ENCODE measurements around the gene ABCB11.
"Not testable (repeated sequence)": the region's sequence is repeated elsewhere in the genome, so short reads cannot be mapped to it uniquely, and the experiment has no call there.

The ABCB11 gene

GRCh38 chr2:169031202-169031601, at the start of gene ABCB11:
Gene ABCB11 (minus strand): TSS chr2:169031324. CDS start chr2:169018125, 13,199 bp downstream.
- no peak for DNase-seq (ENCODE audit: low spot score)

DNA sequence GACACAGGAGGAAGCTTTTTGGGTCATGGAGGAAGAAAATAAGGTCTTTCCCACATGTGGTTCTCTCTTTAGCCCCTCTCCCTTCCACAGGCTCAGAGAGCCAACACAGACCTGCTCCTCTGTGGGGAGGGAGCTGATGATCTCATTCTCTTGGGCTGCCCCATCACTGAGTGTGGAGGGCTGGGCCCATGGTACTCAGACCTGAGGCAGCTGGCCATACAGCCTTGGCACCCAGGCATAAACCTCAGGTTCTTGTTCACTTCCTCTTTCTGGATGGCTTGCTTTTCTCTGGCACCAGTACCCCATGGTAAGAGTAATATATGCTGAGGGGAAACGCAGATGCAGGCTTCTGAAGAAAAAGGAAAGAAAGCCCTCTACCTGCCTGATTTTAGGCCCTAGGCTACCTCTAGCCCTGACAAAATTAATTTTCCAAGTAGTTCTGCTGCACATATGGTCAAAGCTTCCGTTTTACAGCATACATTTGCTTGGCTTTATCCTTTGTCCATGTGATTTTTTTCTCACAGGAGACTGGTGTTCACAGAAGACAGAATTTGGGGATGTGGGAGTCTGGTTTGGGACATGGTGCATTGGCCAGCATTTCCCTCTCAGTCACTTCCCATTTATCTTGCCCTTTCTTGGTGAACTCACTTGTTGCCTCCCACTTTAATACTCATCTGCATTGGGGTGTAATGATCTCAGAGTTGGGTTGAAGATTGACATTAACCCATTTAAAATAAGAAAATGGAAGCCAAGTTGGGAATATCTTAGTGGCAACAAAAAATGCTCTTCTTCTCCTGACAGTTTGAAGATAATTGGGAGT, 49.3 kb upstream of the ABCB11 start:
- peak; percentile 6 for DNase-seq (ENCODE audit: low spot score)

DNA sequence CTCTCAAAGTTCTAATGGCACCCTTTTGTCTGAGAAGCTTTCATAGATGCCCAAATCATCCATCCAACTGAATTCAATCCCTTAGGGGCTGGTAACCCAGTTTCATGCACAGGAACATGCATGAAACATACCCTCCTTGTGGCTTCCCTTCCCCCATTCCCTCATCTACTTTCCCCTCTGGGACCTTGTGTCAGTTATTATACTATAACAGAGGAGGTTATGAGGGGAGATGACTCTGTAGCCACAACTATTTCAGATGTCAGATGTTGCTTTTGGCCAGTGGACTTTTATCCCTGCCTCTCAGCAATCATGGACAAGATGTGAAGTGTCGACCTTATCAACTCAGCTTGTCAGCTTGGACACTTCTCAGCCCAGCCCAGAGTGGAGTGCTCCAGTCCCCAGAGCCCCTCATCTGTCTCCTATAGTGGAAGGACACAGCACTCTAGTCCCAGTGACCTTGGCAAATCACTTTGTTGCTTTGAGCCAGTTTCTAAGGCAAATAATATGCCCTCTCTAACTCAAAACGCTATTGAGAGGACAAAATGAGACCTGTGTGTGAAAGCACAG, 46.6 kb upstream of the ABCB11 start:
- DNase-seq (ENCODE audit: low spot score): no peak

GRCh38 chr2:169073963-169074751, 43.0 kb upstream of the ABCB11 start:
- DNase-seq (ENCODE audit: low spot score): no peak

DNA sequence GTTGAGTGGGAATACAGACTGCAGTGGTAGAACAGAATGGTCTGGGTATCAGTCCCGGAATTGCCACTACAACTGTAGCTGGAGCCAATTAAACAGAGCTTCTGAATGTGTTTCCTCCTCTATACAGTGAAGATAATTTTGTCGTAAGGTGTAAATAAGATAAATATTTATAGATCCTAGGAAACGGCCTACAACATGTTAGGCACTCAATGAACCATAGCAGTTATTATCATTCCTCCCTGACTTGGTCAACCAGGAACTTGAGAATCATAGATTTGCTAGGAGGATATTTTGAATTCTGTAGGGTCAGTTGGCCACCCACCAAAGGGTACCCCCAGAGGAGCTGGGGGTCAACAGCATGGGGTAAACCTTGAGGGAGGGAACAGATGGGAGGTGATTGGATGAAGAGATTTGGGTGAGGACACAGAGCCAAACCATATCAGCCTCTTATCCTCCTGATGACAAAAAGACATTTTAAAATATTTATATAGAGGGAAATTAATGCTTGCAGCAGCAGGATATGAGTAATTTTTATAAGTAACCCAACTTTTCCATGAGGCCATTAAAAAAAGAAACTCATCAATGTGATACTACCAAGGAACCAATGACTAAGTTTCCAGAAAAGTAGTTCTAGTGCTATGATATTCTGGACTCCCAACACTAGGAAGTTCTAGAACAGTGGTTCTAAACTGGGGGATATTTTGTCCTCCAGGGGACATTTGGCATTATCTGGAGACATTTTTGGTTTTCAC, 42.3 kb upstream of the ABCB11 start:
- no peak for DNase-seq (ENCODE audit: low spot score)

GRCh38 chr2:169072163-169072925, 41.2 kb upstream of the ABCB11 start:
- no peak for DNase-seq (ENCODE audit: low spot score)

- no peak for DNase-seq (ENCODE audit: low spot score)
Measured at GRCh38 chr2:169071455-169071854, 40.3 kb upstream of the ABCB11 start.

DNA sequence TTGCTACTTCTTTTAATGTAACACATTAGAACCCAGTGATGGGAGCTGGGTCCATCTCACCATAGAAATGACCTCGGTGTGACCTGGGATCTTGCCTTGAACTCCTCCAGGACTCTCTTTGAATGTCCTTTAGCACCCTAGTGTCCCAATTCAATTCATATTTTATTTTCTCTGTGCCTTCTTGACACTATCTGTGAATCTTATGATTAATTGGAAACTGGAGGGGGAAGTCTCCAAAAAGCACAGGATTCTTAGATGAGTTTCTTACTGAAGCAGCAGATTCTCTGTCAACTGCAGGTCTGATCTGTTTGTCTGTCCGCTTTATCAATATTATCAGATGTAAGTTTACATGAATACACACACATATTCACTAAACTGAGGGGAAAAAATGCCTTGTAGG, 38.7 kb upstream of the ABCB11 start:
- no peak for DNase-seq (ENCODE audit: low spot score)

- DNase-seq (ENCODE audit: low spot score): no peak
Measured at GRCh38 chr2:169069341-169069740, 38.2 kb upstream of the ABCB11 start, which contains the start of gene DHRS9. Gene DHRS9 (plus strand): TSS chr2:169069563. CDS start chr2:169081582, 12,019 bp downstream.

- no peak for DNase-seq (ENCODE audit: low spot score)
Measured at GRCh38 chr2:169066897-169067296, 35.8 kb upstream of the ABCB11 start.

GRCh38 chr2:169065864-169066517, 34.9 kb upstream of the ABCB11 start:
- DNase-seq (ENCODE audit: low spot score): no peak

DNA sequence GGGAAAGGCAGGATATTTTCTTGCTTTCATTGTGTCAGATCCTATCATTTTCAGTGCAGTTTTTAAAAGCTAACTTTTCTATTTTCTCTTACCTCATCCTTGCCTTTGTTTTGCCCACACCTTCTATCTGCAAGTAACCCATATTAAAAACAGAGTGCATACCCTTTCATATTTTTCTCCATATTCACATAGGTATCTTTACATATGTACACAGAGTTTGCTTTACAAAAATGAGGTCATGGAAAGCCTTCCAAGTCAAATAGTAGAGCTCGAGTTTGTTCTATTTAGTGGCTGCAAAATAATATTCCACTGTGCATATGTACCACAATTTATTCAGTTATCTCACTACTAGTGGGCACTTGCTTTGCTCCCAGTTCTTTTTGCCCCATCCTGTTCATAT, 34.3 kb upstream of the ABCB11 start:
- no peak for DNase-seq (ENCODE audit: low spot score)

GRCh38 chr2:169064199-169064598, 33.1 kb upstream of the ABCB11 start:
- DNase-seq (ENCODE audit: low spot score): not testable (repeated sequence)

GRCh38 chr2:169054575-169054974, 23.5 kb upstream of the ABCB11 start:
- DNase-seq (ENCODE audit: low spot score): not testable (repeated sequence)

GRCh38 chr2:169050476-169051240, 19.5 kb upstream of the ABCB11 start:
- no peak for DNase-seq (ENCODE audit: low spot score)

DNA sequence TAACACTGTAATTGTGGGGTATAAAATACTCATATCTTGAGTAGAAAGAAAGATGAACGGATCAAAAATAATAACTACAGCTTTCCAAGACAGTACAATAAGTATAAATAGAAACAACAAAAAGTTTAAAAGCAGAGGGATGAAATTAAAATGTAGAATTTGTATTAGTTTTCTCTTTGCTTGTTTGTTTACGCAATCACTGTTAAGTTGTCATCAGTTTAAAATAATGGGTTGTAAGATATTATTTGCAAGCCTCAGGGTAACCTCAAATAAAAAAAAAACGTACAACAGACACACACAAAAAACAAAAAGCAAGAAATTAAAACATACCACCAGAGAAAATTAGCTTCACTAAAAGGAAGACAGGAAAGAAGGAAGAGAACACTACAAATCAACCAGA, 18.0 kb upstream of the ABCB11 start:
- DNase-seq (ENCODE audit: low spot score): no peak

DNA sequence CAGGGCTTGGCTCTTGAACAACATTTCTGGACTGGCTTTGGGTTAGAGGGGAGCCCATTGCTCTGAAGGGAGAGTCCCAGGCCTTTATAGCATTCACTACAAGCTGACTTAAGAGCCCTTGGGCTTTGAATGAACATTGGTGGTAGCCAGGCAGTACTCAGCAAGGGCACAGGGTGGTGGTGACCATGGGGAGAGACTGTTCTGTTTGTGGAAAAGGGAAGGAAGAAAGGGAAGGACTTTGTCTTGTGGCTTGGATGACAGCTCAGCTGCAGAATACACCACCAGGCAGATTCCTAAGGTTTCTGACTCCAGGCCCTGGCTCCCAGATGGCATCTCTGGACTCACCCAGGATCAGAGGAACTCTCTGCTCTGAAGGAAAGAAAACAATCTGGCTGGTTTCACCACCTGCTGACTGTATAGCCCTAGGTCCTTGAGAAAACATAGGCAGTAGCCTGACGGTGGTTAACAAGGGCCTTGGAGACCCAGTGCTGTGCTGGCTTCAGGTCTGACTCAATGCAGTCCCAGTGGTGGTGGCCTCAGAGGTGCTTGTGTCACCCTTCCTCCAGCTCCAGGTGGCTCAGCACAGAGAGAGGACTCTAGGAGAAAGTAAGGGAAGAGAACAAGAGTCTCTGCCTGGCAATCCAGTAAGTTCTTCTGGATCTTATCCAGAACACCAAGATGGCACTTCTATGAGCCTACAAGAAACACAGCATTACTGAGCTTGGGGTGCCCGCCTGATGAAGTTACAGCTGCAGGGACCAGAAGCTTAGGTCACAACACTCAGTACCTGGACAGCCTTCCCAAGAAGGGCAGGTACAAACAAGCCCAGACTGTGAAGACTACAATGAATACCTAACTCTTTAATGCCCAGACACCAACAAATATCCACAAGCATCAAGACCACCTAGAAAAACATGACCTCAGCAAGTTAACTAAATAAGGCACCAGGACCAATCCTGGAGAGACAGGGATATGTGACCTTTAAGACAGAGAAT, 16.4 kb upstream of the ABCB11 start:
- DNase-seq (ENCODE audit: low spot score): no peak

GRCh38 chr2:169046440-169047151, 15.5 kb upstream of the ABCB11 start:
- DNase-seq (ENCODE audit: low spot score): no peak
